GM19351 (cell line): ENCODE measurements around the gene ZYG11B.
"Not testable (repeated sequence)": the region's sequence is repeated elsewhere in the genome, so short reads cannot be mapped to it uniquely, and the experiment has no call there.

ENCODE experiments used
- ATAC-seq: cut with Tn5 transposase; IDR thresholded peaks from one replicate; pipeline ENCODE4 v1.9.1; 2021; ENCODE audit warnings: mild to moderate bottlenecking, moderate library complexity; ENCODE audit not compliant: unreplicated experiment

ZYG11B gene

GRCh38 chr1:52706941-52707926 is 19.0 kb upstream of the ZYG11B start:
- no peak for ATAC-seq

GRCh38 chr1:52707927-52708655 is 18.2 kb upstream of the ZYG11B start:
- no peak for ATAC-seq

GRCh38 chr1:52709016-52709415 is 17.2 kb upstream of the ZYG11B start:
- no peak for ATAC-seq

GRCh38 chr1:52713590-52713989 is 12.7 kb upstream of the ZYG11B start:
- no peak for ATAC-seq

- ATAC-seq: not testable (repeated sequence)
Measured at GRCh38 chr1:52715296-52715695, 11.0 kb upstream of the ZYG11B start.

GRCh38 chr1:52723260-52723659 is 3.0 kb upstream of the ZYG11B start:
- no peak for ATAC-seq

GRCh38 chr1:52725903-52726264 is 369 bp upstream of the ZYG11B start:
- no peak for ATAC-seq

GRCh38 chr1:52727114-52727586 is 897 bp downstream of the ZYG11B start:
- no peak for ATAC-seq

- ATAC-seq: no peak
Measured at GRCh38 chr1:52727956-52728656, 1.9 kb downstream of the ZYG11B start.

GRCh38 chr1:52733368-52733767 is 7.1 kb downstream of the ZYG11B start:
- no peak for ATAC-seq

GRCh38 chr1:52735371-52735770 is 9.1 kb downstream of the ZYG11B start:
- not testable (repeated sequence) for ATAC-seq

- no peak for ATAC-seq
Measured at GRCh38 chr1:52738148-52738547, 11.9 kb downstream of the ZYG11B start.

GRCh38 chr1:52738893-52739292 is 12.6 kb downstream of the ZYG11B start:
- ATAC-seq: no peak

- ATAC-seq: no peak
Measured at GRCh38 chr1:52739699-52740467, 13.6 kb downstream of the ZYG11B start.

GRCh38 chr1:52741259-52741658 is 15.0 kb downstream of the ZYG11B start:
- no peak for ATAC-seq

GRCh38 chr1:52746189-52746588 is 19.9 kb downstream of the ZYG11B start:
- no peak for ATAC-seq

- no peak for ATAC-seq
Measured at GRCh38 chr1:52747450-52747849, 21.2 kb downstream of the ZYG11B start.

- no peak for ATAC-seq
Measured at GRCh38 chr1:52748119-52748518, 21.9 kb downstream of the ZYG11B start.

- ATAC-seq: not testable (repeated sequence)
Measured at GRCh38 chr1:52749496-52749895, 23.2 kb downstream of the ZYG11B start.

- not testable (repeated sequence) for ATAC-seq
Measured at GRCh38 chr1:52750139-52750538, 23.9 kb downstream of the ZYG11B start.
